Panc1 (cell line): ENCODE results near the gene GBE1. TPM values are rescaled to one million over a fixed set of nuclear protein-coding genes. Genes with fewer than 3 reads are reported as not detected.

Experiments
- ATAC-seq: fragments of 200-7000 bp; cut with Tn5 transposase; 2 replicates; pipeline ENCODE4 v1.9.1; 2020; ENCODE audit warnings: mild to moderate bottlenecking, moderate library complexity
- BruUV-seq: library from RNA; stranded (reverse); fragments of 400-500 nt; replicated peaks from 2 replicates; lab custom pipeline; 2021; lab: Mats Ljungman, UMichigan
- CTCF ChIA-PET: fragments of 300-600 bp; sonication (Branson Sonifier 250); formaldehyde crosslinking; loops from one replicate; lab custom pipeline; 2022; ENCODE audit warnings: antibody characterized with exemption; lab: Charles Lee
- POLR2A ChIA-PET: fragments of 300-600 bp; sonication (Branson Sonifier 250); formaldehyde crosslinking; loops from one replicate; lab custom pipeline; 2022; ENCODE audit warnings: antibody characterized with exemption; lab: Charles Lee
- DNase-seq: peaks from one replicate; pipeline ENCODE4 v3.0.0-alpha.2; 2010; ENCODE audit warnings: low read depth, low spot score
- H3K27ac ChIP-seq: 2 replicates; pipeline ENCODE4 v1.5.1; 2011; ENCODE audit warnings: mild to moderate bottlenecking, low read length, inconsistent platforms
- H3K27me3 ChIP-seq: fragments of 200-500 bp; sonication (Bioruptor generic); 2 replicates; pipeline ENCODE4 v1.6.0; 2014; ENCODE audit warnings: low read length, inconsistent platforms; ENCODE audit not compliant: control insufficient read depth, insufficient read depth
- H3K36me3 ChIP-seq: fragments of 200-500 bp; sonication (Bioruptor generic); 2 replicates; pipeline ENCODE4 v1.5.1; 2014; ENCODE audit warnings: inconsistent platforms, mild to moderate bottlenecking, low read length, moderate library complexity; ENCODE audit not compliant: control insufficient read depth, insufficient read depth
- H3K4me1 ChIP-seq: 2 replicates; pipeline ENCODE4 v1.5.1; 2011; ENCODE audit warnings: inconsistent platforms, mild to moderate bottlenecking, low read length, moderate library complexity; ENCODE audit not compliant: control insufficient read depth, insufficient read depth
- H3K4me3 ChIP-seq, 2 experiments: 2 replicates each; pipeline ENCODE4 v1.5.1; 2011 to 2012; ENCODE audit warnings: low read depth in 2 of 2, low read length in 2 of 2, mild to moderate bottlenecking in 2 of 2, inconsistent platforms in 1 of 2, moderate library complexity in 1 of 2
- H3K9me3 ChIP-seq: fragments of 200-500 bp; sonication (Bioruptor generic); 2 replicates; pipeline ENCODE4 v1.5.1; 2014; ENCODE audit warnings: low read depth, mild to moderate bottlenecking, inconsistent platforms, low read length, moderate library complexity; ENCODE audit not compliant: control insufficient read depth, insufficient read depth
- CTCF ChIP-seq: fragments of 450-650 bp; IDR thresholded peaks from 2 replicates; pipeline ENCODE4 v1.5.1; 2017; ENCODE audit warnings: mild to moderate bottlenecking
- POLR2AphosphoS5 ChIP-seq: IDR thresholded peaks from 2 replicates; pipeline ENCODE4 v1.6.1; 2012; ENCODE audit warnings: mild to moderate bottlenecking, low read depth, low read length, moderate library complexity
- REST ChIP-seq, 2 experiments: IDR thresholded peaks; 2 replicates each; pipeline ENCODE4 v1.6.1; 2011 to 2012; ENCODE audit warnings: low read depth in 2 of 2, control low read depth in 1 of 2, low read length in 1 of 2, mild to moderate bottlenecking in 1 of 2, moderate library complexity in 1 of 2; ENCODE audit not compliant: insufficient read depth in 1 of 2
- SIN3A ChIP-seq: IDR thresholded peaks from 2 replicates; pipeline ENCODE4 v1.6.1; 2012; ENCODE audit warnings: low read depth, mild to moderate bottlenecking, low read length, moderate library complexity, borderline replicate concordance; ENCODE audit not compliant: insufficient read depth
- TCF7L2 ChIP-seq: IDR thresholded peaks from 2 replicates; pipeline ENCODE4 v1.6.1; 2011; ENCODE audit warnings: mild to moderate bottlenecking, low read depth, low read length, inconsistent platforms
- in situ Hi-C: cut with HindIII; loops from 2 replicates; pipeline ENCODE4 v1.10.0; 2016; ENCODE audit warnings: low sequenced_read_pairs, low pct_unique_long_range_greater_than_20kb
- intact Hi-C: fragments of 100-400 bp; cut with micrococcal nuclease; formaldehyde crosslinking; loops from one replicate; pipeline ENCODE4 v1.10.0; 2022; ENCODE audit not compliant: unreplicated experiment
- total RNA-seq: library from RNA; stranded (reverse); gene quantifications from one replicate; pipeline ENCODE4 v1.2.1, GENCODE V29; 2021; ENCODE audit not compliant: unreplicated experiment

GBE1 gene
- total RNA-seq, 1 experiment from 2014 or later = 30.4 TPM

- intact Hi-C loops = no loop called here
- H3K27ac ChIP-seq = no peak overlapping the region
Observed at GRCh38 chr3:81485444-81485865, 276.0 kb downstream of the GBE1 start.

GRCh38 chr3:81484520-81484919, 276.9 kb downstream of the GBE1 start:
- ATAC-seq = no peak
- Histone ChIP-seq H3K4me3 (no peak overlapping the region), H3K9me3 (no peaks in the 10 kb centered on the region), H3K27me3 (no peaks in the 10 kb centered on the region), H3K36me3 (no peaks in the 10 kb centered on the region), H3K4me1 (no peaks in the 10 kb centered on the region), H3K27ac (no peak overlapping the region)
- CTCF ChIA-PET = no interaction called here
- intact Hi-C loops = no loop called here
- in situ Hi-C loops = no loop called here
- TF ChIP-seq TCF7L2 = no peak
- POLR2A ChIA-PET = no interaction called here
- no TSS peak for BruUV-seq
- DNase-seq = no peak

More at GRCh38 chr3:81485444-81485865, 276.0 kb downstream of the GBE1 start:
- ChIA-PET CTCF (no interaction called here), POLR2A (no interaction called here)
- ATAC-seq (no peak), DNase-seq (no peak)
- TF ChIP-seq CTCF (no peak), TCF7L2 (no peak), SIN3A (no peak), POLR2AphosphoS5 (no peak), REST (IDR thresholded peaks at IDR 0.05; ENCODE audit: insufficient read depth in 1 of 2, low read depth in 2 of 2, low read length in 1 of 2) (no peak)
- no TSS peak for BruUV-seq
- in situ Hi-C loops = no loop called here
- Histone ChIP-seq H3K4me3 (no peak overlapping the region), H3K9me3 (no peaks in the 10 kb centered on the region), H3K27me3 (no peaks in the 10 kb centered on the region), H3K36me3 (no peaks in the 10 kb centered on the region), H3K4me1 (no peaks in the 10 kb centered on the region)

GRCh38 chr3:81483046-81483445, 278.4 kb downstream of the GBE1 start:
- Histone ChIP-seq H3K27me3 (no peaks in the 10 kb centered on the region), H3K4me3 (no peak overlapping the region), H3K4me1 (no peaks in the 10 kb centered on the region), H3K9me3 (no peaks in the 10 kb centered on the region), H3K36me3 (no peaks in the 10 kb centered on the region), H3K27ac (no peak overlapping the region)
- ATAC-seq = no peak
- ChIA-PET POLR2A (no interaction called here), CTCF (no interaction called here)
- DNase-seq = no peak
- no peak for TF ChIP-seq REST (IDR thresholded peaks at IDR 0.05; ENCODE audit: insufficient read depth in 1 of 2, low read depth in 2 of 2, low read length in 1 of 2)
- no peak for TF ChIP-seq TCF7L2
- TF ChIP-seq SIN3A = no peak
- no peak for TF ChIP-seq CTCF
- no peak for TF ChIP-seq POLR2AphosphoS5
- in situ Hi-C loops (no loop called here), intact Hi-C loops (no loop called here)
- BruUV-seq = no TSS peak
